Measurements from ENCODE around the gene C14orf119.
A peak's percentile ranks its signal among the peaks of the same experiment; 100 is the strongest.

The C14orf119 gene

DNA sequence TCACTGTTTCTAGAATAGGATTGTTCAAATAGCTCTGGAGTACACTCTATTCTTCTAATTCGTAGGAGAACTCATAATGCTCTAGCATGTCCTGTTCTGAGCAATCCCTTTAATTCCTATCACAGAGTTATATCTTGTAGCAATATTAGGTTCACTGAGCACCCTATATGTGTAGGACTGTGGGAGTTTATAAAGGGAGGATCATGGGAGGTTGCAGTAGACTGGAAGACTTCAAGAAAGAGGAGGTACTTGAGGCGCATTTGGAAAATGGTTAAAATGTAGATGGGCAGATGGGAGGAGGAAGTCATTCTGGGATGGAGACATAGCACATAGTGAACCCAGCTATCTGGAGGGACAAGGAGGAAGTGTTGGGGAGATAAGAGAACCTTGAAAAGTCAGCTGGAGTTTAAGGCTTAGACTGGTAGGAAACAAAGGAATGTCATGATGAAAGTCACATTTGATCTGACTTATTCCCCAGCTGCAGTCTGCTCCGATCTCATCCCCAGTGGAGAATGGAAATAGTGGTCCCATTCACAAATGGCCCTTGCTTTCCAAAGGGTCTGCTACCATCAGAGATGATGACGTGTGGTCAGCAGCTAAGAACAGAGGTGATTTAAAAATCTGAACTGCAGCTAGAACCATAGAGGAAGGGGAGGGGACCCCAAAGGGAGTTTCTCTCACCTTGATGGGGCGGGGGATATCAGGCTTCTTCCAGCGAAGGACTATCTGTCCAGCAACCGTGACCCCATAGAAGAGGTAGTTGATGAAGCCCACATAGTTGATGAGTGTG, 33.9 kb downstream of the C14orf119 start:
- no peak for DNase-seq

DNA sequence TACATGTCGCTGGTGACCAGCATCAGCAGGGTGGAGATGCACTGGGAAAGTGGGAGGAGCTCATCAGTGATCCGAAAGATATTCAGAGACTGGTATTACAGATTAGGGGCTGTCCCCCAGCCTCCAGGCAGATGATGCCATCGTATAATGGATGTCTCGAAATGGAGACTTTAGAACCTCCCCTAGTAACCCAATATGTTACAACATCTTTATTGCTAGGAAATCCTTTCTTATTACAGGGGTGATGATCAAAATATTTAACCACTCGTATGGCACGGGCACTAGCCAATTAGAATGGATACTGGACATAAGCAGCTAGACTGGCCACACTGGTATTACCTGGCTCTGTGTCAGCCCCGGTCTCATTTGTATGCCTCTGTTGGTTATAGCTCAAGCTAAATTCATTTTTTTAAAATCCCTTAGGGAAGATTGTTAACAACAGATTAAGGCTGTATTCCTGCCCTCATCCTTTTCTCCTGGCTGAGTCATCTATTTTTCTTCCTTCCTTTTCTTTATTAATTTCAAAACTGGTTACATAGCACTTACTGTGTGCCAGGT, 34.5 kb downstream of the C14orf119 start:
- no peak for DNase-seq

DNA sequence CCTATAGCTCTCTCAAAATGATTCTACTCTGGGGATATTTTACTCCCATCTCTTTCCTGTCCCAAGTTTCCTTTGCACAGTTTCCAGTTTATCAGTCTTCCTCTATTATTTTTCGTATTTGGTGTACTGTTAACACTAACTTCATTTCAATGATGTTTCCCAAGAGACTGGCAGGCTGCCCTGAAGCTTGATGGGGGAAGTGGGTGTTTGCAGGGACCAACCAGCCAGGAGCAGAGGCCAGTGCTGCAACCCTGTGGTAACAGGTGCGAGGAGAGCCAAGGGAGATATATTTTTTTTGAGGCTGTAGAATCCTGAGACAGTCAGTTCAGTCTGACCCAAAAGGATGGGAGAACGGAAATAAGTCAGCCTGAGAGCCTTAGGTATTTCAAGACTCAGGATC, 35.6 kb downstream of the C14orf119 start:
- DNase-seq = no peak

DNA sequence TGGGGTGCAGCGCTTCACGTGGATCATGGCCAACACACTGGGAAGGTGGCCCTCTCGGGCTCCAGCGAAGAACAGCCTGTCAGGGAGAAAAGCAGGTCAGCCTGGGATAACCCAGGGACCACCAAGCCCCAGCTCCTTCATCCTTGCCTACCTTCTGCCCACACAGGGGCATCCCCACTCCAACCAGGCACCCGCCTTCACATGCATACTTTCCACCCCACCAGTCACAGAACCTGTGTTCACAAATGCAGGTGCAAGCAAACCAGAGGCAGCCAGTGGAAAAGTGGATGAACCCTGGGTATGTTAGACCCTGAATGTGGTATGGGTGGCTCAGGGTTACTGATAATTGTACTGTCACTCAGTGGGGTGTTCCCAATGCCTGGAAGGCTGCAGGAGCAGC, 36.2 kb downstream of the C14orf119 start:
- no peak for DNase-seq

DNA sequence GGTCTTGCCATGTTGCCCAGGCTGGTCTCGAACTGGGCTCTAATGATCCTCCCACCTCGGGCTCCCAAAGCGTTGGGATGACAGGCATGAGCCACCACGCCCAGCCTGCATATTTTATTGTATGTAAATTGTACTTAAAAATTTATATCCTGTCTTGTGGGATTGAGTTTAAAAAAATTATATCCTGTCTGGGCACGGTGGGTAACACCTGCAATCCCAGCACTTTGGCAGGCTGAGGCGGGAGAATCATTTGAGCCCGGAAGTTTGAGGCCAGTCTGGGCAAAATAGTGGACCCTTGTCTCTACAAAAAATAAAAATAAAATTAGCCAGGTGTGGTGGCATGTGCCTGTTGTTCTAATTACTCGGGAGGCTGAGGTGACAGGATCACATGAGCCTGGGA, 37.7 kb downstream of the C14orf119 start:
- no peak for DNase-seq

DNA sequence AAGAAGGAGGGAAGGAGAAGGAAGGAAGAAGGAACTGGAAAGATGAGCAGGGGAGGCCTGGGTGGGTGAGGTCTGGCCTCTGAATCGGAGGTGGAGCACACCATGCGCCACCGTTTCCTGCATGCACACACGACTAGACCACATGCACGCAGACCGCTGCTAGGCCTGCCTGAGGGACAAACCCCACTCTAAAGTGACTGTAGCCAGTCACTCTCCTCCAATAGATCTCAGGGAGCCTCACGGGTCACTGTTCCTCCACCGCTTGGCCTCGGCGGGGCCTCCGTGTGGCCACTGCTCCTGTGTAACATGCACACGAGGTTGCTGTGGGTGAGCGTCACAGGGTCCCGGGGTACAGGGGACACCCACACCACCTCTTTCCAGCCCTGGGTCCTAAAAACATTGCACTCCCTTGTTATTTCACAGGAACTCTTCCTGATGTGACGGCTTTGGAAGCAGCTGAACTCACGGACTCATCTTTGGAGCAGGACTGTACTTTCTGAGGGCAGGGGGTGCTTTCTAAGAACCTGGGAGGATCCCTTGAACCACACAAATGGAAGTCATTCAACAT, 41.3 kb downstream of the C14orf119 start:
- no peak for DNase-seq

DNA sequence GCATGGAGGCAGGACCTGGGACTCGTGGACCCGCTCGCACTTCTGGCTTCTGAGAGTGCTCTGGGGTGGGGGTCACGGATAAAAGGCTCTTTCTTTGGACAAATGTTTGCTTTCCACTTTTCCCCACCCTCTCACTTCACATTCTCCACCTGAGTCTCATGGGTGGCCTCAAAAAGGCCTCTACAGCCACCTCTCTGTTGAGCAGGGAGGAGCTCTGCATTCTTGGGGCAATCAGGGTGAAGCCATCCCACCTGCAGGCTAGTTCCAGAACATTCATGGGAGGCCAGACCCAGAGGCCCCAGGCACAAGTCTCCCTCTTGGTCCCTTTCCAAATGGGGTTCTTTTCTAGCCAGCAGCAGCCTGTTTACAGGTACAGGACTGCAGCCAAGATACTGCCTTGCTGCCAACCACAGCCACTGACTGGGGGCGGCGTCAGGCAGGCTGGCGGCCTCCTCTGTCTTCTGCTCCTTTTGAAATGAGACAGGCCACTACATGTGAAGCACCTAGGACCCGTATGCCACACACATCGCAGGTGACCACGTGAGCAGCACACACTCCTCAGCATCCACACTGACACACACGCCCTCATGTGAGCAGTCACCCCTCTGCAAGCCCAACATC, 42.0 kb downstream of the C14orf119 start:
- no peak for DNase-seq

DNA sequence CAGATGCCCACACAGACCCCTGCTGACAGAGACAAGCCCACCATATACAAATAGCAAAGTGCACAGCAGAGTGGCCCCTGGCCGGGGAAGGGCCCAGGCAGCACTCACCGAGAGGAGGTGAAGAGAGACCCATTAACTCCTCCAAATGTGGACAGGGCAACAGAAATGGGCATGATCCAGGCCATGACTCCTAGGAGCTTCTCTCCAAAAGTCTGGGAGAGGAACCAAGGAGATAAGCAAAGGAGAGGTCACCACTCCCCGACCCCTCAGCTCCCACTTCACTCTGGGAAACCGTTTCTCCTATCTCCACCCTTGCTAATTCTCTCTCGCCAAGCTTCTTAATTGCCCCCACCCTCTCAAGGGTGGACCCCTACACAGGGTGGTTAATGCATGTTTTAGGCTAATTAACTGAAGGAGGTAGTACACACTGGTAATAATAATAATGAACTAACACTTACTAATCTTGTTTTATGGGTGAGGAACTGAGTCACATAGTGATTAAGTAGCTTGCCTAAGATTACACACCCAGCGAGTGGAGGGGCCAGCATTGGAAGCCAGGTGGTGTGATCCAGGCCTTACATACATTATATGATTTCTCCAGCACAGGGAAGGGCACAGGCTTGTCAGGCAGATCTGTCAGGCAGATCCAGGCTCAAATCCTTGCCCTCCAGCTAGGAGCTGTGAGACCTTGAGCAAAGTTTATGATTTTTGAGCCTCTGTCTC, 42.7 kb downstream of the C14orf119 start:
- DNase-seq = no peak

DNA sequence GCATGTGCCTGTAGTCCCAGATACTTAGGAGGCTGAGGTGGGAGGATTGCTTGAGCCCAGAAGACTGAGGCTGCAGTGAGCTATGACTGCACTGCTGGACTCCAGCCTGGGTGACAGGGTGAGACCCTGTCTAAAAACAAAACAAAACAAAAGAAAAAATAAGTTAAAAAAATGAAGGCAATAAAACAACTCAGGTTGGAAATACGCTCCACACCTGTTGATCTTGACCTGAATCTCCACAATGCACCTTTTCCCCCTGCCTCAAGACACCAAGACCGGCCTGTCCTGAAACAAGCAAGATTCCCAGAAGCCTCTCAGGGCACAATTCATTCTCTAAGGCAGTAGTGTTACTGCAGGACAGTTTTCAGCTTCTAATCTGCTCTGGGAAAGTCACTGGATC, 44.6 kb downstream of the C14orf119 start:
- DNase-seq = no peak

DNA sequence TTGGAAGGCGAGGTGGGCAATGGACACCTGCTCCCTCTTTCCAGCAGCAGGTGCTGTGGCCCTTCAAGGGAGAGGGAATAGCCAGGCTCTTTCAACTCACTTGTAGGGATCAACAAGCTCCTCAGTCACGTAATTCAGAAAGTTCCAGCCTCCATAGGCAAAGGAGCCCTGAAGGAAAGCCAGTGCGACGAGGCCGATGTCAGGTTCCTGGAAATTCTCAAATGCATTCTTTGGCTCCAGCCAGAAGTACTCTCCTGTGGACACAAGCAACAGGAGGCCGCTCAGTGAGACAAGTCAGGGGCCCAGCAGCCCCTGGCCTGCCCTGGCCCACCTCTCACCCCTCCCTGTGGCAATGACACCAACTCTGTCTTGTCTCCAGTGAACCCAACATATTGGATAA, 45.1 kb downstream of the C14orf119 start:
- no peak for DNase-seq

DNA sequence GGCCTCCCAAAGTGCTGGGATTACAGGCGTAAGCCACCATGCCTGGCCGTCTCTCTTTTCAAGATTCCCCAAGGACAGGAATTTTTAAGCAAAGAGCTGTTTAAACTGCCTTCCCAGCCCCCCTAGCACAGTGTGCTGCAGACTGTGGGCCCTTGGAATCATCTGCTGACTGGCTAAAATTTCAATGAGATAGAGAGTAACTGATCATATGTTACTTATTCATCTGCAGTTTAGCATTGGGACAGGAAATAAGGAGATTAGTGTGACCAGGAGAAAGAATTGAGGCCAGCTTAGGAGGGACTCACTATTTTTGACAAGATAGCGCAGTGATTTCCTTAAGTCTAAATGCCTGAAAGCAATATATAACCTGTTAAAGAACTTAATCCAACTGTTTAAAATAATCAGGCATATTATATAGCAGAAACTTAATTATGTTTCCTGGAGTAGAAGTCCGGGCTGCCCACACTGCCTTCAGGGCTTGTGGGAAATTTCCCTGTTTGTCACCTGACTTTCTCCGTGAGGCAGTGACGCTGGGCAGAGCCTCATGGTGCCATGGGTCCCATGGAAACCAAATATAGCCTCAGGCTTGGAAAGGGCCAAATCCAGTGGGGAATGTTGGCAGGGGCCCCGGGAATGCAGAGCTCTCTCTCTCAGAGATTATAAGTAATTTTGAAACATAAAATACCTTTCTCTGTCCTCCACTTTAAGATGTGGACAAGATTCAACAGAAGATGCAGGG, 46.6 kb downstream of the C14orf119 start:
- DNase-seq = no peak

DNA sequence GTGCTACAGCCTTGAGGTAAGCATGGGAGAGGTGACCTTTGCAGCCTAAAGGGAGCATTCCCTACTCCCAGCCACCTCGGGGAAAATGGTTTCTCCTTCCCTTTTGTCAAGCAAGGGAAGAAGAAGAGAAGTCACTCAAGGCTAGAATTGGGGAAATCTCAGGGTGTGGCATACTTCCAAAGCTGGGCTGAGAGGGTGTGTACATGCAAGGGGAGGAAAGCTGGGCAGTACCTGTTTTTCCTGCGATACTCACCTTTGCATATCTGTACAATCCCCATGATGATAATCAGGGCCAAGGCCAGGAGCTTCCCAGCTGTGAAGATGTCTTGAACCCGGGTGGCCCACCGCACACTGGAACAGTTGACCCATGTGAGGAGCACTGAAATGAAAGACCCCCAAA, 47.5 kb downstream of the C14orf119 start:
- no peak for DNase-seq

DNA sequence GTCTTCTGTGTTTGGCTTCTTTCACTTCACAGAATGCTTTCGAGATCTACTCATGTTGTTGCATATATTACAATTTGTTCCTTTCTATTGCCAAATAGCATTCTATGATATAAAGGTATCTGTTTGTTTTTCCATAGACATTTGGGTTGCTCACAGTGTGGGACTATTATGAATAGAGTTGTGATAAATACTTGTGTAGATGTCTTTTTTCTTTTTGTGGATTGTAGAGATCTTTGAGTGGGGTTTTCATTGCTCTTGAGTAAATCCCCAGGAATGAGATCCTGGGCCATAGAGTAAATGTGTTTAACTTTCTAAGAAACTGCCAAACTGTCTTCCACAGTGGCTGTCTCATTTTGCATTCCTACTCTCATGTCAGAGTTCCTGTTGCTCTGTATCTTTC, 48.6 kb downstream of the C14orf119 start:
- DNase-seq = no peak

DNA sequence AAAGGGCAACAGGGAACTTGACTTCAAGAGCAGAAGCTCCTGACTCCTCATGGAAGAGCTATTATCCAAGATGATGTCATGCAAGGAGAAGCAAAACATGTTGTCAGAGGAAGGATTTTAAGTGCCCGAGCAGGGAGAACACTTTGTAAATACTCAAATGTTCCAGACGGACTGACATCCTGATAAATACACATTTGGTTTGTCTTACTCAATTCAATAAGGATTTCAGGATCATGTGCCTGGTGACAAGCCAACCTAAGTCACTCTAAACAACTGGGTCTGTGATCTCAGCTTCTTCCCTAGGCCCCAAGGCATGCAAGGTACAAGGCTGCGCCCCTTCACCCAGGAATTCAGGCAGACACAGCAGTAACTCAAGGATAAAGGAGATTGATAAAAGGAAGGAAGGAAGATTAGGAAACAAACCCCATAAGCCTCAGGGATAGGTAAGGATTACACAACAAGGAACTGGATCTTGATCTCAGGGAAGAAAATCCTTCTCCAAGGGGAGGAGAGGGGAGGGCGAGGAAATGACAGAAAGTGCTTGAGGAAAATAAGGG, 50.6 kb downstream of the C14orf119 start:
- no peak for DNase-seq

DNA sequence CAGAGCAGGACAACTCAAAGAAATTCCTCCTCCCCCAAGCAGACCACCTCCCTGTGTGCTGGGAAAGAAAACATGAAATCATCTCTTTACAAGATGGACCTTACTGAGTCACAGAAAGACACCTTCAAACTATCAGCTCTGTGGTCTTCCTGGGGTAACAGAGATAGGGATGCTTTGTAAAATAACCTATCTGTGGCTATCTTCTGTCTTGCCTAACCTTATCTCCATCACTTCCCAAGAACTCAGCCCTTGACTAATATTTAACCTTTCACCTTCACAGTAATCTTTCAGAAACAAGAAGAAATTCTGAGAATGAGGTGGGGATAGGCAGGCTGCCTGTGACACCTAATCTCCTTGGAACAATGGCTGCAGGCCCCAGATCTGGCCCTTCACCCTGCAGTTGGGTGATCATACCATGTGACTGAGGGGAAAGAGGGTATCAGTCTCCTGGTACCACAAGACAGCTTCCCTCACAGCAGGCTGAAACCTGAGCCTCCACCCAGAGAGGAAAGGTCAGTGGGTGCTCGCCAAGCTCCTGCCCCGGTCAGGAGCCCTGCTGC, 51.1 kb downstream of the C14orf119 start:
- DNase-seq = no peak

DNA sequence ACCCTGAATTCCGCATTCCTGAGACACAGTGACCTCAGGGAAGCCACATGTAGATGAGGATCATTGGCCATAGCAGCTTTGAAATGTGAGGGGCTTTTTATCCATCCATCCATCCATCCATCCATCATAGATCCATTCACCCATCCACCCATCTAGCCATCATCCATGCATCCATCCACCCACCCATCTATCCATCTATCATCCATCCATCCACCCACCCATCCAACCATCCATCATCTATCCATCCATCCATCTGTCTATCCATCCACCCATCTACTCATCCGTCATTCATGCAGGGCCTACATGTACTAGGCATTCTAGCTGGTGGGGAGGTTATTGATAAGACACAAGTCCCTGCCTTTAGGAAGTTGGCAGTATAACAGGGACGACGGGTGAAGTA, 51.7 kb downstream of the C14orf119 start:
- no peak for DNase-seq

DNA sequence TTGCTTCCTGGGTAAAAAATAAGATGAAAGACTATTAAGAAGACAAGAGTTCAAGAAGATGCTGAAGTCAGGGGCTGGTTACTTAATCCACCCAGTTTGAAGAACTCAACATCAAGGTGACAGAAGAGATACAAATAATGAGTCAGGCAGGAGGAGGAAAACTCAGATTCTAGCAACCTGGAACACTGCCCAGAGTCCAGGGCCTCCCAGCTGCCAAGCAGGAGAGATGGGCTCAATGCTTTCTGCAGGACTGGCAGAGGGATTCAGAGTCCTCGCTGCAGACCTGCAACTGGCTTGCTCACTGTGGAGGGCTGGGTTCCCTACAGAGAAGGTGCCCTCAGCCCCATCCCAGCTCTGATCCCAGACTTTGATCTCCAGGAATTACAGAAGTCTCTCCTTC, 52.4 kb downstream of the C14orf119 start:
- DNase-seq = peak in 1 of 2 experiments; percentile 34

DNA sequence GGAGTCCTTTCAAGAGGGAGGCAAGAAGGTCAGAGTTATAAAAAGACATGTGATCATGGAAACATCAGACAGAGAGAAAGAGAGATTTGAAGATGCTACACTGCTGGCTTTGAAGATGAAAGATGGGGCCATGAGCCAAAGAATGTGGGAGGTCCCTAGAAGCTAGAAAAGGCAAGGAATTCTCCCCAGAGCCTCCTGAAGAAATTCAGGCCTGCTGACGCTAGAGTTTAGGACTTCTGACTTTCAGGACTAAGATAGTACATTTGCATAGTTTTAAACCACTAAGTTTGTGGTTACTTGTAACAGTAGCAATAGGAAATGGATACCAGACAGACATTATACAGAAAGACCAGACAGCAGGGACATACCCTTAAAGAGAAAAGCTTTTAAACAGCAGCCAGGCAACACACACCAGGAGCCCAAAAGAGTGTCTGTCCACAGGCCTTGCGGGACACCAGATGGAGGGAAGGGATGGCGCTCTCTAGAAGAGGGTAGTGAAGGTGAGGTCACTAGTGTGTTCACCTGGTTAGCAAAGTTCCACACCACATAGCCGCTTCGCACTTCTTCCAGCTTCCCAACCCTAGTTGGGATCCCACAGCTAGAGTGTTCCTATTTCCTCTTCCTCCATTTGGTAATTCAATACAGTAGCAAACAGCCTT, 53.4 kb downstream of the C14orf119 start:
- DNase-seq = no peak

DNA sequence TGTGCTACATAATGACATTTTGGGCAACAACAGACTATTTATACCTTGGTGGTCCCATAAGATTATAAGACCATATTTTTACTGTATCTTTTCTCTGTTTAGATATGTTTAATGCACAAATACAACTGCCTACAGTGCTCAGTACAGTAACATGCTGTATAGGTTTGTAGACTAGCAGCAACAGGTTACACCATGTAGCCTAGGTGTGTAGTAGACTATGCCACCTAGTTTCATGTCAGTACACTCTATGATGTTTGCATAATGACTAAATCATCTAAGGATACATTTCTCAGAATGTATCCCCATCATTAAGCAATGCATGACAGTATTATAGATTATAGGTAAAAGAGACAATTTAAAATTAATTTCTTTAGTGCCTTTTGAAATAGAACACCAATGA, 54.4 kb downstream of the C14orf119 start:
- DNase-seq = no peak
